ENCODE measurements around the gene DPP7. TPM values are rescaled to one million over a fixed set of nuclear protein-coding genes. Genes with fewer than 3 reads are reported as not detected.

DPP7 gene
- polyA plus RNA-seq, 2 donors = 90.4 to 129 TPM

- Histone ChIP-seq H3K27me3 (ENCODE audit: control insufficient read depth in 1 of 2, insufficient read depth in 2 of 2, low read length in 2 of 2) (no peaks in the 10 kb centered on the region), H3K36me3 (ENCODE audit: control insufficient read depth in 2 of 2, insufficient read depth in 2 of 2, low read length in 1 of 2) (peaks cover 21 to 83% of the 10 kb centered on the region in 2 donors), H3K4me1 (ENCODE audit: control insufficient read depth in 2 of 2, insufficient read depth in 2 of 2, low read length in 1 of 2) (peaks cover 0 to 4% of the 10 kb centered on the region in 2 donors), H3K4me3 (ENCODE audit: low read depth in 1 of 2, low read length in 2 of 2) (no peak overlapping the region), H3K9me3 (ENCODE audit: control insufficient read depth in 2 of 2, insufficient read depth in 1 of 2, low read depth in 1 of 2, low read length in 1 of 2) (peaks cover 0 to 5% of the 10 kb centered on the region in 2 donors), H3K27ac (ENCODE audit: low read depth in 2 of 2, low read length in 1 of 2) (no peak overlapping the region)
- 88 to 91% methylated on average over 26 to 27 of the region's 27 CpGs for WGBS, 2 donors
These were observed 7.1 kb downstream of the DPP7 start for GRCh38 chr9:137107312-137107921.

DNA sequence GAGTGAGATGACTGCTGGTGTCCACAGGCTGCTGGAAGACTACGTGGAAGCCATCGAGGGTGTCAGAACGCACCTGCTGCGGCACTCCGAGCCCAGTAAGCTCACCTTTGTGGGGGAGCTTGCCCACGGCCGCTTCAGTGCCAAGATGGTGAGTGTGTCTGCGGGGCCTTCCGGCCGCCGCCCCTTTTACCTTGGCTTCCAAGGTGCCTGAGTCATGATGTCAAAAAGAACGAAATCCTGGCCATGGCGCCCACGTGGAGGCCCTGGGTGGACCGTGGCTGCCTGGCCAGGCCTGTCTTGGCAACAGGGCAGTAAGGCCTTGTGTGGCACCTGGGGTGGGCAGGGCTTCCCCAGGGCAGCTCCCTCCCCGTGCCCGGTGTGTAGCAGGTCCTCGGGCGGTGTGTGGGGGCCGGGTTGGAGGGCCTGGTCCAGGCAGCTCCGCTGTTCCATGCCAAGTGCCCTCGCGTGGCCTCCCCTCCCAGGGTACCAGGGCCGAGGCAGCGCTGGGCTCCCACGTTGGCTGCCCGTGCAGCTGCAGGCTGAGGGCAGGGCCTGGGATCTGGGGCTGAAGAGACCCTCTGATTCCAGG lies 7.8 kb downstream of the DPP7 start:
- WGBS, 2 donors = 84 to 86% methylated on average over 27 of the region's 27 CpGs
- H3K36me3 ChIP-seq (ENCODE audit: control insufficient read depth in 2 of 2, insufficient read depth in 2 of 2, low read length in 1 of 2) = peaks cover 27 to 84% of the 10 kb centered on the region in 2 donors
- no peak overlapping the region for H3K4me3 ChIP-seq (ENCODE audit: low read depth in 1 of 2, low read length in 2 of 2)

DNA sequence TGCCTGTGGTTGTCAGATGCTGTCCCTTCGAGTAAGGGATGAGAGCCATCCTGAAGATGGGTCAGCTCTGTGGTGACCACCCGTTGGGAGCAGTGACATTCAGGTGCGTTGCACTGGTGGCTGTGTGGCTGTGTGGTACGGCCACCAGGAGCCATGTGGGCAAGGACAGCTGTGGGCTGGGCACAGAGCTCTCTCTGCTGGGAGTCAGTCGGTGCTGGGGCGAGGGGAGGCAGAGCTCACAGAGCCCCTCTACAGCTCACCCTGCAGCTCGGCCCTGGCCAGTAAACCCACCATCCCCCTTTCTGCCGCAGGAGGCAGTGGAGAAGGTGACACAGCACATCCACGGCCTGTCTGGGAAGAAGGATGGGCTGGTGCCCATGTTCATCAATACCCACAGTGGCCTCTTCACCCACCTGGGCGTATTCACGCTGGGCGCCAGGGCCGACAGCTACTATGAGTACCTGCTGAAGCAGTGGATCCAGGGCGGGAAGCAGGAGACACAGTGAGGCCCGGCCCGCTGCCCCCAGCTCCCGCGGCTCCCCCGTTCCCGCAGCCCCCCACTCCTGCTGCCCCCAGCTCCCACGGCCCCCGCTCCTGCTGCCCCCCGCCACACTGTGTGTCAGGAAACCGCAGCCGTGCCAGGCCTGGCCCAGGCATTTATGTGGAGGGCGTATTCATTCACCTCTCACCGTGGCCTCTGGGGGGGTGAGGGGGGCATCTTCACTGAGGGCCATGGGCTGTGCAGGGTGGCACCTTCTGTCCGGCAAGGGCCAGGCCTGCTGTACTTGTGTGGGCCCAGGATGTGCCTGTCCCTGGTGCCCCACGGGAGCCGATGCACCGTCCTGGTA lies 8.5 kb downstream of the DPP7 start:
- H3K4me1 ChIP-seq (ENCODE audit: control insufficient read depth in 2 of 2, insufficient read depth in 2 of 2, low read length in 1 of 2) = peaks cover 0 to 4% of the 10 kb centered on the region in 2 donors
- peaks cover 0 to 18% of the 10 kb centered on the region in 2 donors for H3K9me3 ChIP-seq (ENCODE audit: control insufficient read depth in 2 of 2, insufficient read depth in 1 of 2, low read depth in 1 of 2, low read length in 1 of 2)
- no peak overlapping the region for H3K27ac ChIP-seq (ENCODE audit: low read depth in 2 of 2, low read length in 1 of 2)
- H3K36me3 ChIP-seq (ENCODE audit: control insufficient read depth in 2 of 2, insufficient read depth in 2 of 2, low read length in 1 of 2) = peaks cover 27 to 90% of the 10 kb centered on the region in 2 donors
- no peaks in the 10 kb centered on the region for H3K27me3 ChIP-seq (ENCODE audit: control insufficient read depth in 1 of 2, insufficient read depth in 2 of 2, low read length in 2 of 2)
- no peak overlapping the region for H3K4me3 ChIP-seq (ENCODE audit: low read depth in 1 of 2, low read length in 2 of 2)
- WGBS, 2 donors = 91 to 94% methylated on average over 30 to 31 of the region's 31 CpGs

More for the DNA sequence above, 7.8 kb downstream of the DPP7 start:
- H3K27me3 ChIP-seq (ENCODE audit: control insufficient read depth in 1 of 2, insufficient read depth in 2 of 2, low read length in 2 of 2) = no peaks in the 10 kb centered on the region
- no peak overlapping the region for H3K27ac ChIP-seq (ENCODE audit: low read depth in 2 of 2, low read length in 1 of 2)
- H3K4me1 ChIP-seq (ENCODE audit: control insufficient read depth in 2 of 2, insufficient read depth in 2 of 2, low read length in 1 of 2) = peaks cover 0 to 4% of the 10 kb centered on the region in 2 donors
- H3K9me3 ChIP-seq (ENCODE audit: control insufficient read depth in 2 of 2, insufficient read depth in 1 of 2, low read depth in 1 of 2, low read length in 1 of 2) = peaks cover 0 to 12% of the 10 kb centered on the region in 2 donors

- peaks cover 0 to 4% of the 10 kb centered on the region in 2 donors for H3K4me1 ChIP-seq (ENCODE audit: control insufficient read depth in 2 of 2, insufficient read depth in 2 of 2, low read length in 1 of 2)
- H3K9me3 ChIP-seq (ENCODE audit: control insufficient read depth in 2 of 2, insufficient read depth in 1 of 2, low read depth in 1 of 2, low read length in 1 of 2) = peaks cover 0 to 18% of the 10 kb centered on the region in 2 donors
- no peak overlapping the region for H3K4me3 ChIP-seq (ENCODE audit: low read depth in 1 of 2, low read length in 2 of 2)
- no peaks in the 10 kb centered on the region for H3K27me3 ChIP-seq (ENCODE audit: control insufficient read depth in 1 of 2, insufficient read depth in 2 of 2, low read length in 2 of 2)
- peaks cover 19 to 79% of the 10 kb centered on the region in 2 donors for H3K36me3 ChIP-seq (ENCODE audit: control insufficient read depth in 2 of 2, insufficient read depth in 2 of 2, low read length in 1 of 2)
- H3K27ac ChIP-seq (ENCODE audit: low read depth in 2 of 2, low read length in 1 of 2) = no peak overlapping the region
- WGBS, 2 donors = 93% methylated on average over 37 of the region's 37 CpGs
These were observed 11.1 kb downstream of the DPP7 start for GRCh38 chr9:137103206-137103999.

- WGBS, 2 donors = 92 to 96% methylated on average over 14 of the region's 14 CpGs
- Histone ChIP-seq H3K4me3 (ENCODE audit: low read depth in 1 of 2, low read length in 2 of 2) (no peak overlapping the region), H3K36me3 (ENCODE audit: control insufficient read depth in 2 of 2, insufficient read depth in 2 of 2, low read length in 1 of 2) (peaks cover 10 to 63% of the 10 kb centered on the region in 2 donors), H3K9me3 (ENCODE audit: control insufficient read depth in 2 of 2, insufficient read depth in 1 of 2, low read depth in 1 of 2, low read length in 1 of 2) (peaks cover 0 to 18% of the 10 kb centered on the region in 2 donors), H3K27ac (ENCODE audit: low read depth in 2 of 2, low read length in 1 of 2) (no peak overlapping the region), H3K4me1 (ENCODE audit: control insufficient read depth in 2 of 2, insufficient read depth in 2 of 2, low read length in 1 of 2) (no peaks in the 10 kb centered on the region), H3K27me3 (ENCODE audit: control insufficient read depth in 1 of 2, insufficient read depth in 2 of 2, low read length in 2 of 2) (no peaks in the 10 kb centered on the region)
These were observed 15.3 kb downstream of the DPP7 start for GRCh38 chr9:137099231-137099630.

DNA sequence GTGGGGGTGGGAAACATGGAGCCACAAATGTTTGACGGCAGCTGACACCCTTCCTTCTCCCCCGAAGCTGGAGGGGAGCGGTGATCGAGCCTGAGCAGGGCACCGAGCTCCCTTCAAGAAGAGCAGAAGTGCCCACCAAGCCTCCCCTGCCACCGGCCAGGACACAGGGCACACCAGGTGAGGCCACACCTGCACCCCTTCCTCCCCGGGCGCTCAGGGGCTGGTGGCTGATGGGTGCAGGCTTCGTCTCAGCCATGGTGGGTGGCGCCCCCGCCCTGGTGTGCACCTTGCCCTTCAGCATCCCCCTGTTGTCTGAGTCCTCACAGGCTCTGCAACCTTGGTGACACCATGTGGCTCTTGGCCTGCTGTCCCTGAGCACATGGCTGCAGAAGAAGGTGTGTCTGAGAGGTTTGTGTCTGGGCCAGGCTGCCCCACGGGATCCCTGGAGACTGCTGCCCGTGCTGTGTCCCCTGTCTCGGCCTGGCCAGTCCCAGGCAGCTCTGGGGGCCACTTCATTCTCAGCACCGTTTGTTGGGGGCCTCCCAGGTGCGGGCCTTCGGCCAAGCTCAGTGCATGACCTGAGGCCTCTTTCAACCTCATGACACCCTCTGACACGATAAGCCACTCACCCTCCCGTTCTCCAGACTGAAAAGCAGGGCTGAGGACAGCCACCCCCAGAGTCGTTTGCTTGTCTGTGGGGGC lies 16.6 kb downstream of the DPP7 start:
- WGBS, 2 donors = 91 to 92% methylated on average over 20 of the region's 20 CpGs
- H3K36me3 ChIP-seq (ENCODE audit: control insufficient read depth in 2 of 2, insufficient read depth in 2 of 2, low read length in 1 of 2) = peaks cover 6 to 52% of the 10 kb centered on the region in 2 donors

DNA sequence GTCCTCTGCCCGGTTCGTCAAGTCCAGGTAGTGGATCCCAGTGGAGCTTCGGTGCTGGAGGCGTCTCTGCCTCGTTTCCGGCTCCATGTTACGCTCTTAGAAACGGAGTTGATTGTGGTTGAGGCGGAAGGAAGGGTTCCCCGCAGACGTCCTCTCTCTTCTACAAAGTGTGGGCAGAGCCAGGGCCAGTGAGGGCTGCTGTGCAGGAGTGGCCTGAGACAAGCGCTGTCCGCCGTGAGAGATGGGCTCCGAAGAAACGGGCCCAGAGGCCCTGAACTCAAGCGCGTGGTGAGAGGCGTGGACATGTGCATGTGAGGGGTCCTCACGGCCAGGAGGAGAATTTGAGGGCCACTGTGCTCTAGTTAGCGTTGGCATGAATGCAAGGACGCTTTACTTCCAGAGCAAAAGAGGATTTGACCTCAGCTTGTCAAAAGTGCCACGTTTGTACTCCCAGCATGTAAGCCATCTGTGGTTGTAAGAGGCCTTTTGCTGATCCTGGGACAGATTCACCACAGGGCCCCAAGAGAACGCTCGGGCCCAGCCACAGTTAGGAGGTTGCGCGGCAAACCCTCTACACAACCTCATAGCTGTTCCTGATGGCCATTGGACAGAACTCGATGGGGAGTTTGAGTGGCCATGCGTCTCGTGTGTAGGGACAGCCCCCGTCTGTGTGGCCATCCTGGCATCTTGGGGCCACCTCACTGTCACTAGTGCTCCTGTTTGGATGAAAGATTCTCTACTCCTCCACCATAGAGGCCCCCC lies 17.6 kb downstream of the DPP7 start:
- WGBS, 2 donors = 94% methylated on average over 31 of the region's 31 CpGs
- no peak overlapping the region for H3K27ac ChIP-seq (ENCODE audit: low read depth in 2 of 2, low read length in 1 of 2)
- H3K27me3 ChIP-seq (ENCODE audit: control insufficient read depth in 1 of 2, insufficient read depth in 2 of 2, low read length in 2 of 2) = no peaks in the 10 kb centered on the region
- no peaks in the 10 kb centered on the region for H3K4me1 ChIP-seq (ENCODE audit: control insufficient read depth in 2 of 2, insufficient read depth in 2 of 2, low read length in 1 of 2)
- no peak overlapping the region for H3K4me3 ChIP-seq (ENCODE audit: low read depth in 1 of 2, low read length in 2 of 2)
- H3K36me3 ChIP-seq (ENCODE audit: control insufficient read depth in 2 of 2, insufficient read depth in 2 of 2, low read length in 1 of 2) = peaks cover 1 to 46% of the 10 kb centered on the region in 2 donors
- peaks cover 0 to 8% of the 10 kb centered on the region in 2 donors for H3K9me3 ChIP-seq (ENCODE audit: control insufficient read depth in 2 of 2, insufficient read depth in 1 of 2, low read depth in 1 of 2, low read length in 1 of 2)

More for the DNA sequence above, 16.6 kb downstream of the DPP7 start:
- H3K4me3 ChIP-seq (ENCODE audit: low read depth in 1 of 2, low read length in 2 of 2) = no peak overlapping the region
- no peaks in the 10 kb centered on the region for H3K4me1 ChIP-seq (ENCODE audit: control insufficient read depth in 2 of 2, insufficient read depth in 2 of 2, low read length in 1 of 2)
- H3K27me3 ChIP-seq (ENCODE audit: control insufficient read depth in 1 of 2, insufficient read depth in 2 of 2, low read length in 2 of 2) = no peaks in the 10 kb centered on the region
- H3K27ac ChIP-seq (ENCODE audit: low read depth in 2 of 2, low read length in 1 of 2) = no peak overlapping the region
- peaks cover 0 to 18% of the 10 kb centered on the region in 2 donors for H3K9me3 ChIP-seq (ENCODE audit: control insufficient read depth in 2 of 2, insufficient read depth in 1 of 2, low read depth in 1 of 2, low read length in 1 of 2)

DNA sequence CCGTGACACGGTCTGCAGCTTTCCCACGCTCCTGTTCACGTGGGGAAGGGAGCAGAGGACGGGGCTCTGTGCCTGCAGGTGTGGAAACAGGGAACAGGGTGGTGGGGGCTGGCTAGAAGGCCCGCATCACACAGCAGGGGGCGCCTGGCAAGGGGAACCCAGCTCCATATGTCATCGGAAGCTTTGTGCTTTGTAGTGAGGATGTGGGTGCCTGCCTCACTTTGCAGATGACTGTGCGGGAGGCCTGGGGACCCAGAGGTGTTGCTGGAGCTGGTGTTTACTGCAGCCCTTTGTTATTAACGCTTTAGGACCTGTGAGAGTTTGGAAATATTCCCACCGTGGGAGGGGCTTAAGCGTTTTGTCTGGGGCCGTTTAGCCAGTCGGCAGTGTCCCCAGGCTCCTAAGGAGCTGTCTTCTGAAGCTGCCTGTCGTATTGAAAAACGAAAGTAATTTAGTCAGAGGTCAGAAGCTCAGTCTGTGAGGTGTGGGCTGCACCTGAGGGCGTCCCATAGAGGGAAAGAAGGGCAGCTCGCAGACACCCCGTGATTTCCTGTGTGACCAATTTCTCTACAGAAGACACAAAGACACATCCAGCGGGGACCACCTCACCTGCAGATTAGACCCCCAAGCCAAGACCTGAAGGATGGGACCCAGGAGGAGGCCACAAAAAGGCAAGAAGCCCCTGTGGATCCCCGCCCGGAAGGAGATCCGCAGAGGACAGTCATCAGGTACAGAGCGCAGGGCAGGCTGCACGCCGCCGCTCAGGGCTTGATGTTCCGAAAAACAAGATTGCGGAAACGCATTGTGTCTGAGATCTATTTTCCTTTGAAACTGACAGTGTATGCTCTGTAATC lies 18.6 kb downstream of the DPP7 start:
- H3K27ac ChIP-seq (ENCODE audit: low read depth in 2 of 2, low read length in 1 of 2) = peak overlapping the region in 1 of 2 donors; percentile 53
- WGBS, 2 donors = 68 to 73% methylated on average over 30 of the region's 30 CpGs

More for the DNA sequence above, 18.6 kb downstream of the DPP7 start:
- Histone ChIP-seq H3K9me3 (ENCODE audit: control insufficient read depth in 2 of 2, insufficient read depth in 1 of 2, low read depth in 1 of 2, low read length in 1 of 2) (no peaks in the 10 kb centered on the region), H3K4me3 (ENCODE audit: low read depth in 1 of 2, low read length in 2 of 2) (no peak overlapping the region), H3K27me3 (ENCODE audit: control insufficient read depth in 1 of 2, insufficient read depth in 2 of 2, low read length in 2 of 2) (no peaks in the 10 kb centered on the region), H3K4me1 (ENCODE audit: control insufficient read depth in 2 of 2, insufficient read depth in 2 of 2, low read length in 1 of 2) (no peaks in the 10 kb centered on the region), H3K36me3 (ENCODE audit: control insufficient read depth in 2 of 2, insufficient read depth in 2 of 2, low read length in 1 of 2) (peaks cover 0 to 39% of the 10 kb centered on the region in 2 donors)
